ENCODE data around the gene HK1.

Gene HK1

GRCh38 chr10:69278446-69278963 lies at the start of gene HK1:
Gene HK1 (plus strand): TSS chr10:69278496.
- no peaks in the 10 kb centered on the region for H3K36me3 Mint-ChIP-seq
- no peaks in the 10 kb centered on the region for H3K9me3 Mint-ChIP-seq
- H3K27me3 Mint-ChIP-seq, result peaks cover 21% of the 10 kb centered on the region
- CTCF ChIA-PET, result interaction anchor here (0.6 to 1.2 kb wide), 3 partner anchors 13 to 114 kb away, joined by 3 read pairs; no protein-coding TSS in a partner anchor
- DNase-seq, result no peak
- H3K4me1 Mint-ChIP-seq, result no peaks in the 10 kb centered on the region
- H3K4me3 Mint-ChIP-seq, result no peak within 1 kb of the TSS
- H3K27ac Mint-ChIP-seq, result no peak within 1 kb of the TSS

- H3K27ac Mint-ChIP-seq, result peak overlapping the region; percentile 90
- H3K27me3 Mint-ChIP-seq, result peaks cover 14% of the 10 kb centered on the region
- no peak for DNase-seq
- CTCF ChIA-PET, result interaction anchor here (1.0 to 1.7 kb wide), 7 partner anchors 8 to 223 kb away, joined by 3 to 6 read pairs (median 5); no protein-coding TSS in a partner anchor
- no peaks in the 10 kb centered on the region for H3K36me3 Mint-ChIP-seq
- peak overlapping the region; percentile 66 for H3K4me3 Mint-ChIP-seq
- no peaks in the 10 kb centered on the region for H3K9me3 Mint-ChIP-seq
- H3K4me1 Mint-ChIP-seq, result peaks cover 83% of the 10 kb centered on the region
Observed at GRCh38 chr10:69229616-69229916, 48.7 kb upstream of the HK1 start.

GRCh38 chr10:69230128-69230527 lies 48.2 kb upstream of the HK1 start:
- peaks cover 14% of the 10 kb centered on the region for H3K27me3 Mint-ChIP-seq
- H3K4me1 Mint-ChIP-seq, result peaks cover 80% of the 10 kb centered on the region
- DNase-seq, result no peak
- no peak overlapping the region for H3K4me3 Mint-ChIP-seq
- no peaks in the 10 kb centered on the region for H3K9me3 Mint-ChIP-seq
- CTCF ChIA-PET, result interaction anchor here (1.5 to 1.7 kb wide), 2 partner anchors 162 to 224 kb away, joined by 3 to 5 read pairs; no protein-coding TSS in a partner anchor
- H3K36me3 Mint-ChIP-seq, result no peaks in the 10 kb centered on the region
- no peak overlapping the region for H3K27ac Mint-ChIP-seq

- CTCF ChIA-PET, result interaction anchor here (1.6 to 9.0 kb wide), 2 partner anchors 9 to 158 kb away, joined by 6 to 98 read pairs; no protein-coding TSS in a partner anchor
- Mint-ChIP-seq H3K36me3 (no peaks in the 10 kb centered on the region), H3K4me3 (no peak overlapping the region), H3K27ac (peak overlapping the region; percentile 89), H3K27me3 (peaks cover 14% of the 10 kb centered on the region), H3K4me1 (peaks cover 71% of the 10 kb centered on the region), H3K9me3 (no peaks in the 10 kb centered on the region)
- no peak for DNase-seq
Observed at GRCh38 chr10:69232252-69232651, 46.0 kb upstream of the HK1 start.

GRCh38 chr10:69232736-69233480 lies 45.4 kb upstream of the HK1 start:
- peak overlapping the region; percentile 89 for H3K27ac Mint-ChIP-seq
- H3K27me3 Mint-ChIP-seq, result peaks cover 14% of the 10 kb centered on the region
- CTCF ChIA-PET, result interaction anchor here (0.6 to 9.0 kb wide), 5 partner anchors 9 to 158 kb away, joined by 3 to 98 read pairs (median 5); no protein-coding TSS in a partner anchor
- peak; percentile 73 for DNase-seq
- no peaks in the 10 kb centered on the region for H3K9me3 Mint-ChIP-seq
- no peaks in the 10 kb centered on the region for H3K36me3 Mint-ChIP-seq
- H3K4me1 Mint-ChIP-seq, result peaks cover 70% of the 10 kb centered on the region
- H3K4me3 Mint-ChIP-seq, result peak overlapping the region; percentile 68

GRCh38 chr10:69234447-69234846 lies 43.8 kb upstream of the HK1 start:
- CTCF ChIA-PET, result interaction anchor here (1.8 to 9.0 kb wide), 2 partner anchors 29 to 156 kb away, joined by 5 to 98 read pairs; no protein-coding TSS in a partner anchor
- no peak overlapping the region for H3K27ac Mint-ChIP-seq
- no peak overlapping the region for H3K4me3 Mint-ChIP-seq
- peaks cover 9% of the 10 kb centered on the region for H3K27me3 Mint-ChIP-seq
- no peaks in the 10 kb centered on the region for H3K36me3 Mint-ChIP-seq
- no peak for DNase-seq
- H3K4me1 Mint-ChIP-seq, result peaks cover 58% of the 10 kb centered on the region
- no peaks in the 10 kb centered on the region for H3K9me3 Mint-ChIP-seq

GRCh38 chr10:69237528-69238159 lies 40.7 kb upstream of the HK1 start:
- peak; percentile 90 for DNase-seq
- CTCF ChIA-PET, result interaction anchor here (0.7 to 9.0 kb wide), 11 partner anchors 9 to 272 kb away, joined by 3 to 98 read pairs (median 3); no protein-coding TSS in a partner anchor
- Mint-ChIP-seq H3K9me3 (no peaks in the 10 kb centered on the region), H3K27me3 (peaks cover 5% of the 10 kb centered on the region), H3K36me3 (no peaks in the 10 kb centered on the region), H3K4me3 (no peak overlapping the region), H3K27ac (no peak overlapping the region), H3K4me1 (peaks cover 53% of the 10 kb centered on the region)

- Mint-ChIP-seq H3K9me3 (no peaks in the 10 kb centered on the region), H3K27me3 (peaks cover 11% of the 10 kb centered on the region), H3K4me1 (peaks cover 41% of the 10 kb centered on the region), H3K36me3 (no peaks in the 10 kb centered on the region), H3K4me3 (no peak overlapping the region), H3K27ac (no peak overlapping the region)
- CTCF ChIA-PET, result interaction anchor here (0.6 to 9.0 kb wide), 7 partner anchors 104 to 276 kb away, joined by 3 to 98 read pairs (median 3); no protein-coding TSS in a partner anchor
- DNase-seq, result no peak
Observed at GRCh38 chr10:69239136-69239535, 39.2 kb upstream of the HK1 start.

GRCh38 chr10:69239816-69240434 lies 38.4 kb upstream of the HK1 start:
- H3K4me3 Mint-ChIP-seq, result no peak overlapping the region
- no peak for DNase-seq
- no peaks in the 10 kb centered on the region for H3K36me3 Mint-ChIP-seq
- no peak overlapping the region for H3K27ac Mint-ChIP-seq
- no peaks in the 10 kb centered on the region for H3K9me3 Mint-ChIP-seq
- CTCF ChIA-PET, result interaction anchor here (0.8 to 9.0 kb wide), 4 partner anchors 151 to 207 kb away, joined by 3 to 98 read pairs (median 14); no protein-coding TSS in a partner anchor
- peaks cover 35% of the 10 kb centered on the region for H3K4me1 Mint-ChIP-seq
- H3K27me3 Mint-ChIP-seq, result peaks cover 11% of the 10 kb centered on the region

- no peaks in the 10 kb centered on the region for H3K36me3 Mint-ChIP-seq
- peaks cover 32% of the 10 kb centered on the region for H3K4me1 Mint-ChIP-seq
- H3K27ac Mint-ChIP-seq, result no peak overlapping the region
- H3K4me3 Mint-ChIP-seq, result no peak overlapping the region
- no peaks in the 10 kb centered on the region for H3K9me3 Mint-ChIP-seq
- peaks cover 11% of the 10 kb centered on the region for H3K27me3 Mint-ChIP-seq
- CTCF ChIA-PET, result interaction anchor here (3.5 to 9.0 kb wide), 2 partner anchors 150 to 166 kb away, joined by 25 to 98 read pairs; no protein-coding TSS in a partner anchor
- no peak for DNase-seq
Observed at GRCh38 chr10:69240455-69240854, 37.8 kb upstream of the HK1 start.

- Mint-ChIP-seq H3K4me3 (no peak overlapping the region), H3K9me3 (no peaks in the 10 kb centered on the region), H3K27ac (no peak overlapping the region), H3K4me1 (peaks cover 31% of the 10 kb centered on the region), H3K27me3 (peaks cover 11% of the 10 kb centered on the region), H3K36me3 (no peaks in the 10 kb centered on the region)
- CTCF ChIA-PET, result interaction anchor here (0.9 kb wide), 1 partner anchor 8 kb away, joined by 3 read pairs; no protein-coding TSS in a partner anchor
- DNase-seq, result no peak
Observed at GRCh38 chr10:69241575-69241974, 36.7 kb upstream of the HK1 start.

- H3K9me3 Mint-ChIP-seq, result no peaks in the 10 kb centered on the region
- H3K4me1 Mint-ChIP-seq, result peaks cover 29% of the 10 kb centered on the region
- no peak for DNase-seq
- H3K27ac Mint-ChIP-seq, result no peak overlapping the region
- H3K27me3 Mint-ChIP-seq, result peaks cover 11% of the 10 kb centered on the region
- CTCF ChIA-PET, result interaction anchor here (0.8 to 1.4 kb wide), 5 partner anchors 9 to 166 kb away, joined by 3 to 4 read pairs (median 3); no protein-coding TSS in a partner anchor
- no peak overlapping the region for H3K4me3 Mint-ChIP-seq
- H3K36me3 Mint-ChIP-seq, result no peaks in the 10 kb centered on the region
Observed at GRCh38 chr10:69242040-69242851, 36.0 kb upstream of the HK1 start.

- Mint-ChIP-seq H3K4me3 (no peak overlapping the region), H3K9me3 (no peaks in the 10 kb centered on the region), H3K4me1 (peaks cover 23% of the 10 kb centered on the region), H3K27ac (no peak overlapping the region), H3K36me3 (no peaks in the 10 kb centered on the region), H3K27me3 (peaks cover 11% of the 10 kb centered on the region)
- CTCF ChIA-PET, result interaction anchor here (0.8 to 1.4 kb wide), 4 partner anchors 12 to 166 kb away, joined by 3 to 4 read pairs (median 4); no protein-coding TSS in a partner anchor
- no peak for DNase-seq
Observed at GRCh38 chr10:69242852-69243212, 35.5 kb upstream of the HK1 start.
